ELR (cell line): ENCODE measurements around the gene APOBEC3G.
A peak's percentile ranks its signal among the peaks of the same experiment; 100 is the strongest.

Experiments
- DNase-seq: peaks from one replicate; pipeline ENCODE4 v3.0.0-alpha.2; 2015; ENCODE audit warnings: low read depth

Gene APOBEC3G

GRCh38 chr22:39123751-39124581 is 46.9 kb downstream of the APOBEC3G start:
- DNase-seq: no peak

GRCh38 chr22:39125622-39126021 is 48.5 kb downstream of the APOBEC3G start:
- DNase-seq: no peak

GRCh38 chr22:39128508-39128907 is 51.4 kb downstream of the APOBEC3G start:
- no peak for DNase-seq

DNA sequence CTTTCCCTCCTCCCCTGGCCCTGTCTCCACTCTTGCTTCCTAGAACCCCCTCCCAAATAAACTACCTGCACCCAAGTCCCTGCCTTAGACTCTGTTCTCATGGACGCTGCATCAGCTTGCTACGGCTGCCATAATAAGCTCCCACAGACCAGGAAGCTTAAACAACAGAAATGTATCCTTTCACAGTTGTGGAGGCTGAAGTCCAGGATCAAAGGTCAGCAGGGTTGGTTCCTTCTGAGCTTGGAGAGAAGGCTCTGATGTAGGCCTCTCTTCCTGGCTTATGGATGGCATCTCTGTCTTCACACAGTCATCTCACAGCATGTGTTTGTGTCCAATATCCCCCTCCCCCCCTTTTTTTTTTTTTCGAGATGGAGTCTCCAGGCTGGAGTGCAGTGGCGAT is 52.0 kb downstream of the APOBEC3G start:
- DNase-seq: no peak

GRCh38 chr22:39129746-39130145 is 52.7 kb downstream of the APOBEC3G start:
- no peak for DNase-seq

GRCh38 chr22:39130152-39130704 is 53.2 kb downstream of the APOBEC3G start:
- DNase-seq: no peak

GRCh38 chr22:39130892-39131855 is 54.1 kb downstream of the APOBEC3G start:
- no peak for DNase-seq

DNA sequence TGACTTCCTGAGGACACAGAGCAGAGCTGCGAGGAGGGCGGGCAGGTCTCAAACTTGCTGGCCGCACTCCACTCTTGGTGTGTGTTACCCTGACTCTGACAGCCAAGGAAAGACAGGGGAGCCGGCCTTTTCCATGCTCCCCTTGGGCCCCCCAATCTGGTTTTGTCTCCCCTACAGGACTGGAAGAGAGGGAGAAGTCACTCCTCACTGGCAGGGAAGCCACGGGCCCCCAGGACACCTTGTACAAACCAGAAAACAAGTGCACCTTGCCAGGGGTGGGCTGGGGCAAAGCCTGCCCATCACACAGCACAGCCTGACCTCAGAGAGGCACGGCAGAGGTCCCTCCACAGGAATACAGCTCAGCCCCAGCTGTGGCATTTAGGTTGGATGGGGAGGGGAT is 55.2 kb downstream of the APOBEC3G start:
- no peak for DNase-seq

DNA sequence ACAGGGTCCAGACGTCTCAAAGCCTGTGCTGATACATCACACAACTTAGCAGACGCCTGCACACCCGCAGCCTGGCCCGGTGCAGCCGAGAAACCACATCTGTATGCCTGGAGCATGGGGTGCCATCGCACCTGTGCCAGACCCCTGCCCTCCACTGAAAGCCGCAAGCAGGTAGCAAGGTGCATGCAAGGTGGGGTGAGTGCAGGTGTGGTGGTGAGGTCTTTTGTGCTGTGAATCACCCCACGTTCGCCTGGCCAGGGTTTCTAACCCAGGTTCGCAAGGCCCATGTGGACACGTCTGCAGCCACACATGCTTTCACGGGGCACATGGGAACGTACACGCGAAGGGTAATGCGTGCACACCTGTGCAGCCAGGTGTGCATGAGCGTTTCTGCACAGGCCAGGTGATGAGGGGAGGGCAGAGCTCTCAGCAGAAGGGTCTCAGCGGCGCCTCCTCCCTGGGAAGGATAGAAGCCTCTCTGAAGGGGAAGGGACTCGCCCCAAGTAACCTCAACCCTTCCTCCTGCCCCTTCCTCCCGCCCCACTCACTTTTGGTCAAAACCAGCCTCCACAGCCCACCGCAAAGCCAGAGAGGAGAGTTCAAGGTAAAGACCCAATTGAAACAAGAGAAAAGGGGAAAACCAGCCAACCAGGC is 55.9 kb downstream of the APOBEC3G start:
- no peak for DNase-seq

- DNase-seq: no peak
These were observed 56.8 kb downstream of the APOBEC3G start for GRCh38 chr22:39133871-39134270.

DNA sequence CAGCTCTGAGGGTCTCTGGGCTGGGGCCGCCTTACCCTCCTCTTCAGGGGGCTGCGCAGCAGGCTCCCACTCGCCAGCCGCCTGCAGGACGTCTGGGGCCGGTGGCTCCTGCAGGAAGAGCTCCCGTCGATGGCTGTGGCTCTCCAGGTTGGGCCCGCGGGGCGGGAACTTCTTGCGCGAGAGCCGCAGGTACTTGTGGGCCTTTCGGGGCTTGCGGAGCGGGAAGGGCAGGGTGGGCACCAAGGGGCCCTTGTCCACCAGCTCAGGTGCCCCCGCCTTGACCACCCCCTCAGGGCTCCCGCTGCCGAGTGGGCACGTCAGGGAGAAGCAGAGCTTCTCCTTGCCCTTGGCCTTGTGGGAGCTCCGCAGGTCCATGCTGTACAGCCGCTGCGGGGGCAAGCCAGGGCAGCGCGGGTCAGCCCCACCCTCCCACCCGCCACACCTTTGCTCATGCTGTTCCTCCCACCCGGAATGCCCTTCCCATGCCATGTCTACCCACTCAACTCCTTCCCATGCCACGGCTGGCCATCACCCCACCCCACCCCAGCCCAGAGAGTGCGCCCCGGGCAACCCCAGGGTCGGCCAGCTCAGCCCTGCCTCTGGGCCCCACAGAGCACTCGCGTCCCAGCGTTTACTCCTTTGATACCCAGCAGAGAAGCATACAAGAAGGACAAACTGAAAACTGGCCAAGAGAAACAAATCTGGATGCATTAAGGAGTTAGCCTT is 57.5 kb downstream of the APOBEC3G start:
- DNase-seq: no peak

DNA sequence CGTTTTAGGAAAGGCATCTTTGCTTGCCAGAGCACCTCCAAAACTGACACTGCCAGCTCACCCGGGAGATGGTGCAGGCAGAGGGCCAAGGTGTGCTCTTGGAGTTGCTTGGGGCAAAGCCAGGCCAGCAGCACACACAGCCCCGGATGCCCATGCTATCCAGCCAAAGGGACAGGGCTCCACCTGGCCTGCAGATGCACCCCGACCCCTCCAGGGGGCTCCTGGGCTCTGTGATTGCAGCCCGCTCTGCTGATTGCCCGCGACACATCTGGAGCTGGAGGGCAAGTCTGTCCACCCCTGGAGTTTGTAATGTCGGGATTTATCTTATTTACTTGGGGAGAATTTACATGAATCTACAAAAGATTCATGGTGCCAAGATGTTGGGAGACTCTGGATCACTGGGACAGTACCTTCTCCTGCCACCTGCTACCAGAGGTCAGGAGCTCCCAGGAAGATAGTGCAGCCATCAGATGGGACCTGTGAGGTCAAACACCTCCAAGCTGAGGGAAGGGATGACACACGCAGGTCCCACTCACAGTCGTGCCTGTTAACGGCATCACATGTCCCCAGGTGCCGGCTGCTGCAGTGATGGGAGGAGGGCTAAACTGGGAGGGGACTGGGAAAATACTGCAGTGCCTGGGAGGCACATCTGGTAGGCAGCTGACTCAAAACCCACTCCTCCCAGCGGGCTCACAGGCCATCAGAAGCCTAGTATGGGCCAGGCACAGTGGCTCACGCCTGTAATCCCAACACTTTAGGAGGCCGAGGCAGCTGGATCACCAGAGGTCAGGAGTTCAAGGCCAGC is 58.2 kb downstream of the APOBEC3G start:
- peak; percentile 68 for DNase-seq

DNA sequence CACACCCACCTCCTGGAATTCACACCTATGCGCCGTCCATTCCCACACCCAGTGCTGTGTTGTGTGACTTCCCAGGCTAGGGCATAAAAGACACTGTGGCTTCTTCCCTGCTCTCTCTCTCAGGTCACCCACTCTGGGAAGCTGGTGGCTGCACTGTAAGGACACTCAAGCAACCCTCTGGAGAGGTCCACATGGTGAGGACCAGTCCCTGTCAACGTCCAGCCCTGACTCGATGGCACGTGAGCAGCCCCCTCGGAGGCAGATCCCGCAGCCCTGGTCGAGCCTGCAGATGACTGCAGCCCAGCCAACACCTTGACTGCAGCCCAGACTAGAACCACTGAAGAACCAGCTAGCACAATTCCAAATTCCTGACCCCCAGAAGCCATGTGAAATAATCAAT is 59.2 kb downstream of the APOBEC3G start:
- DNase-seq: no peak
